G401 (cell line): ENCODE results near the gene RUFY1. TPM values are rescaled to one million over a fixed set of nuclear protein-coding genes. Genes with fewer than 3 reads are reported as not detected.
"Not testable (repeated sequence)": the region's sequence is repeated elsewhere in the genome, so short reads cannot be mapped to it uniquely, and the experiment has no call there.

Source experiments
- DNase-seq: peaks from one replicate; pipeline ENCODE4 v3.0.0-alpha.2; 2015; ENCODE audit warnings: low spot score
- in situ Hi-C: cut with HindIII; loops from 2 replicates; pipeline ENCODE4 v1.10.0; 2016; ENCODE audit warnings: low sequenced_read_pairs, mixed read lengths
- total RNA-seq: library from RNA; depleted of rRNA; stranded (reverse); fragments of >200 nt; shearing (Covaris generic); gene quantifications from 2 replicates; pipeline ENCODE4 v1.2.3, GENCODE V29; 2014; rRNA removed

Gene RUFY1
- total RNA-seq, 1 experiment from 2014 or later = 65.4 TPM

- in situ Hi-C loops, DNase-seq: not testable (repeated sequence)
Observed at GRCh38 chr5:179644766-179645165, 94.4 kb downstream of the RUFY1 start.

GRCh38 chr5:179648410-179648809 lies 98.1 kb downstream of the RUFY1 start:
- in situ Hi-C loops = no loop called here
- no peak for DNase-seq

GRCh38 chr5:179649166-179649703 lies 98.9 kb downstream of the RUFY1 start:
- in situ Hi-C loops, DNase-seq: not testable (repeated sequence)

- DNase-seq, in situ Hi-C loops: not testable (repeated sequence)
Observed at GRCh38 chr5:179650245-179650644, 99.9 kb downstream of the RUFY1 start.

GRCh38 chr5:179653135-179653534 lies 102.8 kb downstream of the RUFY1 start:
- in situ Hi-C loops, DNase-seq: not testable (repeated sequence)

GRCh38 chr5:179657302-179658178 lies 107.2 kb downstream of the RUFY1 start:
- DNase-seq, in situ Hi-C loops: not testable (repeated sequence)

- peak; percentile 44 for DNase-seq
- in situ Hi-C loops = not testable (repeated sequence)
Observed at GRCh38 chr5:179658179-179658856, 108.0 kb downstream of the RUFY1 start.

Other genes starting within 250 kb of the RUFY1 start
- gene ADAMTS2, start 205.1 kb upstream of the RUFY1 start, total RNA-seq = not detected in 2 replicates
- 55.8 and 108 TPM in 2 replicates for gene HNRNPH1, start 73.1 kb downstream of the RUFY1 start, total RNA-seq
- gene CBY3, start 130.5 kb downstream of the RUFY1 start, total RNA-seq = not detected in 2 replicates
- 281 and 477 TPM in 2 replicates for gene CANX, start 148.4 kb downstream of the RUFY1 start, total RNA-seq
- gene MAML1, start 182.3 kb downstream of the RUFY1 start, total RNA-seq = 12.5 and 14.2 TPM in 2 replicates
- 7.1 and 9.4 TPM in 2 replicates for gene LTC4S, start 243.4 kb downstream of the RUFY1 start, total RNA-seq